Stimulated activated CD4-positive, alpha-beta T cell treated with anti-CD3 and anti-CD28 coated beads, Interleukin-4, amount 100 ng/mL, for 48 hours (primary cell): ENCODE data around the gene NOXO1.

ENCODE experiments used
- DNase-seq, 2 donors: peaks; one replicate each; pipeline ENCODE4 v3.0.0-alpha.2; 2020; ENCODE audit warnings: low read depth in 2 of 2

The NOXO1 gene

DNA sequence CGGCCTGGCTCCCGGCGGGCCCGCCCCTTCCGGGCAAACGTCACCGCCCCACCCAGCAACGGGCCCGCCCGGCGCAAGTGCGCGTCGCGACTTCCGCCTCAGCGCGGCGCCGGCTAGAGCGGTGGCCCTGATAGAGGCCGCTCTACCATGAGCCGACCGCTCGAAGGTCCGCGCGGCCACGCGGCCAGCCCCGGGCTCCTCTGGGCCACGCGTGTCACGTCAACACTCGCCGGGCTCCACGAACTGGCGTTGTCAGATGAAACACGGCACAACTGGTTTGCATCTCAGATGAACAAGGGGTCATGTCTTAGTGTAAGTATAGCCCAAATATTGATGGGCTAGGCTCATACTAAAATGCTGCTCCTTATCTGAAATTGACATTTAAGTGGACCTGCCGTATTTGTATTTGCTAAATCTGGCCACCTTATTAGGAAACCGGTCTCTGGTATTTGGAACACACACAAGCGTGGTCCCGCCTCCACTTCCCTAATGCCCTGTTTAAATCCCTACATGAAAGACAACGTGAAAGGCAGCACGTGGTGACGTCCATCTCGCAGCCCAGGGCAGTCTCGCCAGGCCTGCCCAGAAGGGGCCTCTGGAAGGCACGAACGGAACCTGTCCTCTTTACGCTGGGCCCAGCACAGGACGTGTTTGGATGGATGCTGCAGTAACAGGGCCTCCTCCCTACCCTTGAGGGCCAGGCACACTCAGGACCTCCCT, 28.7 kb upstream of the NOXO1 start, which contains the start of gene ZNF598:
Gene ZNF598 (minus strand): TSS at position 31 of the 720 bp plus-strand sequence.
- DNase-seq: peak; percentile 72 to 73

DNA sequence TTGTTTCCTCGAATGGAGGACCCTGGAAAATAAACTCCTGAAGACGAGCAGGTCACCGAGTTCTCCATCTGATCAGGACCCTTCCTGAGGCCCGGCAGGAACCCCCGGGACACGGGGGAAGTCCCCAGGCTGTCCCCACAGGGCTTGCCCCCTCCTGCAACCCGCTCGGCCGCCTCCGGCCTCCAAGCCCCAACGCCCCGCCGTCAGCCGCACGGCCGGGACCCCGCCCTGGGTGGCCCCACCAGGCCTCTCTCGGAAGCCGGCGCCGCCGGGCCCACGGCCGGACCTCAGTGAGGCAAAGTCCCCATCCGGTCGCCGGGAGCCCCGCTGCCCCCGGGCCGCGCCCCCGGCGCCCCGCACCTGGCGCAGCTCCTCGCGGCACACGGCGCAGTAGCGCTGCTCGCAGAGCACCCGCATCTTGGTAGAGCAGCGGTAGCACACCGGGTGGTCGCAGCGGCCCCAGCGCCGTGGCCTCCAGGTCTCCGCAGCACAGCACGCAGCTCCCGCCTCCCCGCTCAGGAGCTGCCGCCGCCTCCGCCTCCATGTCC, 28.0 kb upstream of the NOXO1 start:
- no peak for DNase-seq

DNA sequence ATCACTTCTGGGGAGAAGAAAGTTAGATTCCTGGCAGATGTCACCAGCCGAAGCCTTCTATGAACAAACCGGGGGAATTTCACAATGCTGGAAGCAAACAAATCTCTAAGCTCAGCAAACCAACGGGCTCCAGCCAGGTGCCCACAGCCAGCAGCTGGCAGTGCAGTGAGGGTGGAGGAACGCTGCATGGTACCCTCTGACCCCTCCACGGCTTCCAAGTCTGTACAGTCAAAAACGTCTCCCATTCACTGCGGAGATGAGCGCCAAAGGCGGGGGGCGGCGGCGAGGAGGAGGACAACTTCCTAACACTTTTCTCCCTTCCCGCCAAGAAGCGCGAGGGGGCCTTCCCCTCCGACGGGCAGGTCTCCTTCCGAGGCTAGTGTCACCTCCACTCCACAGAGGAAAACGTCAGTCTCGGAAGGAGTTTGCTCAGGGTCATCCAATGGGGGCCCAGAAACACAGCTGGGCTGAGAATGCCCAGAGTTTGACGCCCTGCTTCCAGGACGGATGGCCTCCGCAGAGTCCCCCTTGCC, 27.4 kb upstream of the NOXO1 start:
- DNase-seq: no peak

DNA sequence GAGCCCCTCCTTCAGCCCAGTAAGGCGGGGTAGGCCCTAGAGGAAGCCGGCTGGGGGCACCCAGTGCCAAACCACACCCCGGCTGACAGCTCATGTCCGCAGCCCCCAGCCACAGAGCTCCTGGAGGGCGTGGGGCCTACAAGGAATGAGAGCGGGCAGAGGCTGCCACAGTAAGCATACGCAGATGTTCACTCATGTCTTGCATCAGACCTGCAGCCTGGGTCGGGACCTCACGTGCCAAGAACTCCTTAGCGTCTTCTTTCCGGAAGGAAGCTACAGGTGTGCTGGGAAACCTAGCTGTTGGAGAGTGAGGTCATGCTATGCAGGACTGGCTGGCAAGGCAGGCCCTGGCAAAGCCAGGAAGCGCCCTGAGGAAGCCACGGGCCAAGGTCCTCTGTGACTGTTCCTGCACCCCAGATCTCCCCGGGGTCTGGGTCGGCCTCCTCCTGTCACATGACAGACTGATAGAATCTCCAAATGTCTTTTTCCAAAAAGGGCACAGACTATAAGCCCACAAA, 26.8 kb upstream of the NOXO1 start:
- DNase-seq: no peak

DNA sequence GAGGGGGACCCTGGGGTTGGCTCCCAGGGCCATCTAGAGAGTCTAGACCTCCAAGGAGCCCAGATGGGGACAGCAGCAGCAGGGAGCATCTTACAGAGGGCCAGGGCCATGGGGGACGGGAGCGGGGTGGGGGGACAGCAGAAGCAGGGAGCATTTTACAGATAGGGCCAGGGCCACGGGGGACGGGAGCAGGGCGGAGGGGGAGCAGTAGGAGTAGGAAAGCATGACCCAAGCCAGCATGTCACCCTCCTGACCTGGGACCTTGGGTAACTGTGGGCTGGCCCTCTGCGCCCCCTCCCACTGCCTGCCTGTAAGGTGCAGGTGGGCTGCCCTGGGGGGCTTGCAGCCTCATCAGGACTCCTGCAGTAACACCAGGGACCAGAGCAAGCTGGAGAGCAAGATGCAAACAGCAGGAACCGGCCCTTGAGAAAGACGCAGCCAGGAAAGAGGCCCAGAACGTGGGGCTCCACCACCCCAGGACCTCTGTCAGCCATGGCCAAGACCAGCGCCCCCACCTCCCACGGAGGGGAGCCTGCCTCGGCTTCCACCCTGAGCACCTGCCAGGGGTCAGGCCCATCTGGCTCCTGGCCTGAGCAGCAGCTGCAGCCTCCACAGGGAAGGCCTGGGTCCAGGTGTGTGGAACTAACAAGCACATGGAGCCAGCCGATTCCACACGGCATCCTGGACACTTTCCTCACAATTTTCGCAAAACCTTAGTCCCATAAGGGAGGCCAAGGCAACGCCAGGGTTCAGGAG, 26.0 kb upstream of the NOXO1 start:
- no peak for DNase-seq

DNA sequence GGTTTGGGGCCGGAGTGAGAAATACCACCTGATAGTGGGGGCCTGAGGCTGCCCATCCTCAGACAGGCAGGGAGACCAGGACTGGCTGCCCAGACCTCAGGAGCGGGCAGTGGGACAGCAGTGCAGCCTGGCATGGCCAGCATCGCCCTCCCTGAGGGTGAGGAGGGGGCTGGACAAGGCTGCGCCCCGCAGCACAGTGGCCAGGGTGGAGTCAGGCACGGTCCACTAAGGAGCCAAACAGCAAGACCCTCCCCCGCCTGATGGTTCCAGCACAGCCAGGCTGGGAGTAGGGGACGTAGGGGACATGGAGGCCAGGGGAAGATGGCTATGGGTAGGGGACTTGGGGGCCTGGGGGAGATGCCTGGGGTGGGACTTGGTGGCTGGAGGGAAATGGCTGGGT, 25.0 kb upstream of the NOXO1 start:
- DNase-seq: no peak

DNA sequence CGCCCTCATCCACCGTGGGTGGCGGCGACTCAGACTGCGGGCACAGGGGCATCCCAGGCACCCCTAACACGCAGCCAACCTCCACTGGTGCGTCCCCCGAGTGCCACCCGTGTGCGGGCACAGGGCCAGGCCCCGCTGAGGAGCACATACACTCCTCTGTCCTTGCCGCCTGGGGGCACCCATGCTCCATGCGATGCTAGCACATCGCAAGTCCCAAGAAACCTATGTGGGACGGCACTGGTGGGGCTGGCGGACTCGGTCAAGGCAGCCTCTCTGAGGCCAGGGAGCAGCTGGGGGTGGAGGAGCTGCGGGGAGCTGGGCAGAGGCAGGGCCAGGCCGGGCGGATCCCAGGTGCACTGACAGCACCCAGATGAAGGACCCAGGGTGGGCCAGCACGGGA, 24.4 kb upstream of the NOXO1 start:
- no peak for DNase-seq

DNA sequence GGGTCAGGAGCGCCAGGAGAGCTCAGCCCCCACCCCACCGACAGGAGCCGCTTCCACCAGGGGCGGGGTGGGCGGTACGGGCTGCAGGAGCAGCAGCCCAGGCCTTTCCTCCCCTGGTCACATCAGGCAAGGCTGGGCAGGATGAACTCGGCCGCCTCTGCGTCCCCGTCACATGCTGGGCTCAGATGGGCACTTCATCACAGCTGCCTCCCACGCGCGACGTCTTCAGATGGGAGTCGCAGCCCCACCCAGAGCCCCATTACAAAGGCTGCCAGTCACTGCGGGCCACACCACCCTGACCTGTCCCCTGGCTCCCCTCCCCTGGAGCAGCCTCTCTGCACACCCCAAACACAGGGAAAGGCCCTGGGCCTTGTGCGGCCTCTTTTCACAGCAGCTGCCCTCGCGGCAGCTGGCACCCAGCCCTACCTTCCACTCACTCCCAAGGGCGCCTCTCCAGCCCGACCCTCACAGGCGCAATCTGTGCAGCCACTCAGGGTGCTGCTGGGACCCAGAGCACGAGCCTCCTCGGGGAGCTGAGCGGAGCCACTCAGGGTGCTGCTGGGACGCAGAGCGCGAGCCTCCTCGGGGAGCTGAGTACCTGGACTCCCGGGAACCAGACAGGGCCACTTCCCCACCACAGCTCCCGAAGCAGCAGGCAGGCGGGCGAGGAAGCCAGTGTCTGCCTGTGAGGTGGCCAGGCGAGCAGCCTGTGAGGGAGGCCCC, 23.7 kb upstream of the NOXO1 start:
- DNase-seq: no peak

DNA sequence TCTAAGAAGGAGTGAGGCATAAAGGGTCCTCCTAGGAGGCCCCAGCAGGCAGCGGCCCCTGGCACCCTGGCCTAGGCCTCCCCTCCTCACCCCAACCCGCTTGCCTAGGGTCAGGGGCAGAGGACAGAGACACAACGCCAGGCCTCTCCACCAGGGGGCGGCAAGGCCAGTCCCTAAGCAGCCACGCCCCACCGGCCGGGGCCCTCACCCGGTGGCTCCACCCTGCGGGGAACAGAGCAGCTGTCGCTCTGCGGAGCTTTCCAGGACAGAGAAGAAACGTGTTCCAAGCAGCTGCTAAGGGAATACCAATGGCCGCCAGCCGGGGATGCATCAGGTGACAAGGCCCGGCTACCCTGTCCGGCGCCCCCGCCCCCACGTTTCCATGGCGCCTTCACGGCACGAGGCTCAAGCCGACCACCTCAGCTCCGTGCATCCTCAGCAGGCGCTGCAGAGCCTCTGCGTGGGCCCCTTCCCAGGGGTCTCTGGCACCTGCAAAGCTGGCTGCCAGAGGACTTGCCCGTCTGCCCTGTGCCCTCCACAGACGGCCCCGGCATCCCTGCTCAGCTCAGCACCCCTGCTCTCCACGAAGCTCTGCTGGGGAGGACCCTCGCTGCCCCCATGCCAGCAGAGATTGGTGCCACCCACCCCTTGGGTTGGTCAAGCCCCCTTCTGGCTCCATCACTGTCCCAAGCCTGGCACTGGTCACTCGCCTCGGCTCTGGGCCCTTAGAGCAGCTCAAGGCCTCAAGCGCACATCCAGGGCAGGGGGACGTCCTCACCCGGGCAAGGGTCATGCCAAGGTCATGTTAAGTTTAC, 22.8 kb upstream of the NOXO1 start:
- DNase-seq: peak; percentile 89 to 93

DNA sequence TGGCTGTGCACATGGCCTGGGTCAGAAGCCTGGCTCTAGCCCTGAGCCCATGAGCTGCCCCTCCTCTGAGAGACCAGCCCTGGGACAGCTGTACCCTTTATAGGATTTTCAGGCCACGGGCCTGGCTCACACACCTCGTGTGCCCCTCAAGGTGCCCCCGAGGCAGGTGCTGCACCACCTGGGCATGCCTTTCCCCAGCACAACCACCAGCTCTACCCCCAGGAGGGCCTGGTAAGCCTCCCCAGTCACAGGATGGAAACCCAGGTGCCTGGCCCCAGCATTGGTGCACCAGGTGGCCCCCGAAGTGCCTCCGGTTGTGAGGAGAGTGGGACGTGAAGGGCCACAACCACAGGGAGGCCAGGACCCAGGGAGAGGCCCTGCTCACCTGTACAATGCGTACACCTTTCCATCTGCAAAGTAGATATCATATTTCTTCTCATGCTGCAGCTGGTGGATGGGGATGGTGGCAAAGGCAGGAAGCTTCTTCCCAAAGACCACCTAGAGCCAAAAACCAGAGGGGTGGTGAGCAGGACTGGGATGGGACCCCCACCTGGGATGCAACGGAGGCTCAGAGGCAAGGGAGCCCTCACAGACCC, 22.1 kb upstream of the NOXO1 start:
- no peak for DNase-seq

DNA sequence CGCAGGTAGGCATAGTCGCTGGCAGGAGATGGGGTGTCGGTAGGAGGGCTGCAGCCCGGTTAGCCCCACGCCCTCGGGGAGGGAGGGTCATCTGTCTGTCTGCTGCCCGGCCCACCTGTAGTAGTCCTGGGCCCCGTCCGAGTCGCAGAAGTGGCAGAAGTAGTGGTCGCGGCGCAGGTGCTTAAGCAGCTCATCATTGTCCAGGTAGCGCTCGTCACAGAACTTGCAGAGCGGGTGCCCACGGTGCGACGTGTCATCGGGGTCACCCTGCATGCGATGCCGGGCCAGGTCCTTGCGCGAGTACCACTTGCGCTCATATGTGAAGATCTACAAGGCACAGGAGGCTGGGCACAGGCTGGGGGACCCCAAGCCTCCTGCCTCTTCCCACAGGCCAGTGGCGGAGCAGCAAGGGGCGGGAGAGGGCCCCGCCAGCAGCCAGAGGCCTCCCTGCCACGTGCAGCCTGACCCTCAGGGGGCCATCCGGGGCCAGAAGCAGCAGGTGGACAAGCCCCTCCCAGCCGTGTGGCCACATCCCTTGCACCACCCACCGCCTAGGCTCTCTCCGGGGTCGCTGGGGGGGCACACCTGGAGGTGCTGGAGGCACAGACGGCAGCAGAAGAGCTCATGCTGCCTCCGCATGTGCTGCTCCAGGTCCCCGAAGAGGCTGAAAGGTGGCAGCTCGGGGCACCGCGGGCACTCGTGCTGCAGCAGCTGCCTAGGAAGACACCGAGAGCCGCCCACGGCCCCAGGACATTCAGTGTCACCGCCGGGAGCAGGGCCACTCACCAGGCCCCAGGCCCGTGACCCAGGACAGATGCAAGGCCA, 21.3 kb upstream of the NOXO1 start:
- no peak for DNase-seq

DNA sequence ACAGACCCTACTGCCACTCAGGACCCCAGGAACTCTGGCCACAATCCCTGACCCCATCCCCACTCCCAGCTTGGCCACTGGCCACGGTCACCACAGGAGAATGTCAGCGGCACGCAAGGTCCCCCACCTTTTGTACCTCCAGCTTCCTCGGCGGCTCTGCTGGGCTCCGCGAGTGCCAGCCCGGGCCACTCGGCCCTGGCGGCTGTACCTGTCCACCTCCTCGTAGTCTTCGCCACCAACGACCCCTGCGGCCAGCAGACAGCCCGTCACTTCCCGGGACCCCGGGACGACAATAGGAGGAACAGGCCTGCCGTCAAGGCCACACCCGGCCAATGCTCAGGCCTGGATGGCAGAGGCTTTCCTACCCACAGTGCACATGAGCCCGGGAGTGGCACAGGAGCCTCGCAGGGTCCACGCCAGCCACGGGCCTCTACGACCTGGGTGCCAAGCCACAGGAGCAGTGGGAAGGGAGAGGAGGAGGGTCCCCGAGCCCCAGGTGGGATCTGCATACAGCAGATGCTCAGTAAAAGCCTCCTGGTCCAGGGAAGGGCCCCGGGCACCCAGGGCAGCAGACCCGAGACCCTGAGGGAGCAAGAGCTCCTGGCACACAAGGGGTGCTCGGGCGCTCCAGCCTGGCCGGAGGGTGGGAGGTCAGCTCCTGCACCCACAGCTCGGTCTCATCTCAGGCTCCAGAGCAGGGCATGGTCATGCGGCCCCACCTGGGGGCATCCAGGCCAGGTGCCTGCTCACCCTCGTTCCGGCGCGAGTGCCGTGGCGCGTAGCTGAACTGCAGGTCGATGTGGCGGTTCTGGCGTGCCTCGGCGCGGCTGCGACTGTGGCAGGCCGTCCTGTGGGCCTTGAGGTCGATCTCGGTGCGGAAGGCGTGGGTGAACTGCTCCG, 20.4 kb upstream of the NOXO1 start:
- DNase-seq: no peak

DNA sequence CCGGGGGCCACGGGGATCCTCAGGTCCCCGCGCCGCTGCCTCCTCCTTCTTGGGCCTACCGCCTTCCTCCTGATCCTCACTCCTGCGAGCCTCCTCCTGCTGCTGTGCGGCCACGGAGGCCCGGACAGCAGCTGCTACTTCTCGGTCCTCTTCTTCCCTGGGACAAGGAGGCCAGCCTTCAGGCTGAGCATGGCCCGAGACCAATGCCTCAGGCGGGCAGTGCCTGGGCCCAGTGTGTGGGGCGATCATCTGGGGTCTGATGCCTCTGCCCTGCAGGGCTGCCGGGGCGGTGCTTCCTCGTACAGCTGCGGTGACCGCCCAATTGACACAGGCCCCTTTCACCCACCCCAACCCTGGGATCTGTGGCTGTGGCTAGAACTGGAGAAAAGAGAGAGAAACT, 19.8 kb upstream of the NOXO1 start:
- DNase-seq: no peak

DNA sequence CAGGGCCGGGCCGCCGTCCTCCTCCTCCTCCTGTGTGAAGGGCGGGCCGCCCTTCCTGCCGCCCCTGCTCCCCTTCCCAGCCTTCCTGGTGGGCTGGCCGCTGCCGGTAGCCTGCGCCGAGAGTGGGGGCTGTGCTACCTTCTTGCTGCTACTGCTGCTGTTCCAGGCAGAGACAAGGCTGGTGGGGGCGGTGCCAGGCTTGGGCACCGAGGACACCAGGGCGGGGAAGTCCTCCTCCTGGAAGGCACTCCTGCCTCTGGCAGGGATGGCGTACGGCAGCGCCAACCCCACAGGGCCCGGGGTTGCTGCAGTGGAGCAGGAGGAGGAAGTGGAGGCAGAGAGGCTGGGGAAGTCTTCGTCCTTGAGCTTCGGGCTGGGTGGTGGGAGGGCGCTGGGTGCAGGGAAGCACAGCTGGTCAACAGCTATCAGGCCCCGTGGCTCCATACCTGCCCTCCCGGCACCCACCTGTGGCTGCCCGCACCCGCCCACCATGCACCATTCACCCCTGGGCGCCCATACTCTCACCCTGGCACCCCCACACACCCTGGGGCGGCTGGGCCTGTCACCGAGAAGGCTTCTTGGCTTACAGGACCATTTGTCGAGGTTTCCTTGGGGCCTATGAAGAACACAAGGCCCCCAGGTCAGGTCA, 18.7 kb upstream of the NOXO1 start:
- DNase-seq: no peak

DNA sequence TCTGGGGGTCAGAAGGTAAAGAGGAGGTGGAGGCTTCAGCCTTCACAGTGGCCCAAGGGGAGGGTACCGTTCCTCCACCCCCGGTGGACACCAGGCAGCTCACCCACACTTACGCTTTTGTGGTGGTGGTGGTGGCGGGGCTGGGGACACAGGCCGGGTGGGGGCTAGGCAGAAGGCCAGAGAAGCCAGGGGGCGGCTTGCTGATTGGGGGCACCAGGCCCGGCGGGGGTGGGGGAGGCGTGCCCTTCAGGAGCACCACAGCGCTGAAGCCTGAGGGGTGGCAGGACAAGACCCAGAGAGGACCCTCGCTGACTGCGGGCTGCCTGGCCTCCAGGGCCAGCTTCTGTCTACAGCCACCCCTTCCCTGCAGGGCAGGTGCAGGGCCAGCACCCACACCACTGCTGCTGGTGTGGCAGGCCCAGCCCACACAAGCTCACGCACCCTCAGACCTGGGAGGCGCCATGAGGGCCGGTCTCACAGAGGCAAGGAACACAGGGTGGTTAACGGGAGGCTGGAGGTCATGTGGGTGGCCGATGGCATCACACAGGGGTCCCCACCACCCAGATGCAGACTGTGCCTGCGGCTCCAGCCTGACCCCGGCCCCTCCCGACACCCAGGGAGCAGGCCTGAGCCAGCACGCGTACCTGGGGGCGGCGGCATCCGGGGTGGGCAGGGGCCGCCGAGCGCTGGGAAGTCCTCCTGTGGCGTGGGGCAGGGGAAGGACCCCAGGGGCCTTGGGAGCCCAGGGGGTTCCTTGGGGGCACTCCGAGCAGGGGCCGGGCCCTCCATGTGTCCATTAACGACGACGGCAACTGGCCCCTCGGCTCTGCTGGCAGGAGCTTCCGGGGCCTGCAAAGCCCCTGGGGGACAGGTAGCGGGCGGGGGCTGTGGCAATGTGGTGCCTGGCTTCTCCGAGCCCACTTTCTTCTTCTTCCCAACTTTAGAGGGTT, 17.9 kb upstream of the NOXO1 start:
- DNase-seq: no peak

DNA sequence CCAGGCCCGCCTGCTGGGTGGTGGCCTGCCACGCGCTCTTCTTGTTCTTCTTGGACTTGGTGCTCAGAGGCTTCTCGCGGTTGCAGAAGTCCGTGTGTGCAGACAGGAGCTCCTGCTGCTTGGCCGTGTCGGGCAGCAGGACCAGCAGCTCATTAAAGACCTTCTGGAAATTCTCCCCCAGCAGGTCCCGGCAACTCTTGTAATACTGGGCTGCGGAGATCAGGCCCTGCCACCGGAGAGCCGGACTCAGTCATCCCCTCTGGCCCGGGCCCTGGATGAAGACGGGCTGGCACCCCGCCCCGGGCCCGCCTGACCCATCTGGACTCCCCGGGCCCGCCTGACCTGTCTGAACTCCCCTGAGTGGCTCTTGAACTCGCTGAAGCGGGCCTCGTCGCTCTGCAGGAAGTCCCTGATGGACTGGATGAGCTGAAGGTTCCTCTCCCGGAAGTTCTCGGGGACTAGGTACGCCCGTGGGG, 17.1 kb upstream of the NOXO1 start:
- DNase-seq: no peak
